DMS114 treated with DMSO at 0.1 percent for 48 hours (cell line): ENCODE measurements around the gene ENOPH1.
"Not testable (repeated sequence)": the region's sequence is repeated elsewhere in the genome, so short reads cannot be mapped to it uniquely, and the experiment has no call there.

Experiments
- DNase-seq: peaks from one replicate; lab custom pipeline; 2025; ENCODE audit not compliant: unreplicated experiment; lab: John Stamatoyannopoulos, UW

ENOPH1 gene

GRCh38 chr4:82467471-82467870 is 37.1 kb downstream of the ENOPH1 start:
- no peak for DNase-seq

- no peak for DNase-seq
These were observed 39.5 kb downstream of the ENOPH1 start for GRCh38 chr4:82469791-82470345.

- DNase-seq = not testable (repeated sequence)
These were observed 42.7 kb downstream of the ENOPH1 start for GRCh38 chr4:82473080-82473479.

- DNase-seq = no peak
These were observed 43.3 kb downstream of the ENOPH1 start for GRCh38 chr4:82473621-82474164.

GRCh38 chr4:82475931-82476330 is 45.5 kb downstream of the ENOPH1 start:
- not testable (repeated sequence) for DNase-seq

GRCh38 chr4:82477469-82477868 is 47.1 kb downstream of the ENOPH1 start:
- not testable (repeated sequence) for DNase-seq

- no peak for DNase-seq
These were observed 49.2 kb downstream of the ENOPH1 start for GRCh38 chr4:82479562-82479961.

GRCh38 chr4:82480771-82481505 is 50.5 kb downstream of the ENOPH1 start:
- DNase-seq = no peak

GRCh38 chr4:82481506-82481840 is 51.1 kb downstream of the ENOPH1 start:
- no peak for DNase-seq

GRCh38 chr4:82482387-82482786 is 52.0 kb downstream of the ENOPH1 start:
- no peak for DNase-seq

GRCh38 chr4:82484996-82485783 is 54.8 kb downstream of the ENOPH1 start:
- DNase-seq = no peak

- no peak for DNase-seq
These were observed 58.7 kb downstream of the ENOPH1 start for GRCh38 chr4:82489076-82489475.

- DNase-seq = no peak
These were observed 59.6 kb downstream of the ENOPH1 start for GRCh38 chr4:82489987-82490386.

GRCh38 chr4:82491251-82491960 is 61.0 kb downstream of the ENOPH1 start:
- no peak for DNase-seq

GRCh38 chr4:82493721-82494425 is 63.5 kb downstream of the ENOPH1 start:
- DNase-seq = no peak

- no peak for DNase-seq
These were observed 65.3 kb downstream of the ENOPH1 start for GRCh38 chr4:82495666-82496065.

- no peak for DNase-seq
These were observed 66.0 kb downstream of the ENOPH1 start for GRCh38 chr4:82496349-82496748.

- no peak for DNase-seq
These were observed 69.5 kb downstream of the ENOPH1 start for GRCh38 chr4:82499738-82500434.

GRCh38 chr4:82500435-82501153 is 70.2 kb downstream of the ENOPH1 start:
- DNase-seq = no peak

- no peak for DNase-seq
These were observed 70.7 kb downstream of the ENOPH1 start for GRCh38 chr4:82501154-82501442.
